HG02943 (cell line): Measurements from ENCODE around the gene CYLC2.

Source experiments
- ATAC-seq: cut with Tn5 transposase; IDR thresholded peaks from one replicate; pipeline ENCODE4 v1.9.1; 2021; ENCODE audit warnings: mild to moderate bottlenecking, low read depth, moderate library complexity; ENCODE audit not compliant: unreplicated experiment

CYLC2 gene

GRCh38 chr9:102995033-102995432, at the start of gene CYLC2:
Gene CYLC2, plus strand, starts transcription at chr9:102995333. Its CDS starts 48 bp downstream, at chr9:102995381.
- ATAC-seq, result no peak

- no peak for ATAC-seq
Measured at GRCh38 chr9:102950346-102950745, 44.8 kb upstream of the CYLC2 start.

GRCh38 chr9:102966999-102967398, 28.1 kb upstream of the CYLC2 start:
- ATAC-seq, result no peak

GRCh38 chr9:102967979-102968378, 27.2 kb upstream of the CYLC2 start:
- no peak for ATAC-seq

GRCh38 chr9:102972780-102973179, 22.4 kb upstream of the CYLC2 start:
- ATAC-seq, result no peak

GRCh38 chr9:102974530-102974929, 20.6 kb upstream of the CYLC2 start:
- no peak for ATAC-seq

GRCh38 chr9:102975251-102975650, 19.9 kb upstream of the CYLC2 start:
- no peak for ATAC-seq

- ATAC-seq, result no peak
Measured at GRCh38 chr9:102985162-102985895, 9.8 kb upstream of the CYLC2 start.

GRCh38 chr9:102986425-102986824, 8.7 kb upstream of the CYLC2 start:
- no peak for ATAC-seq

- ATAC-seq, result no peak
Measured at GRCh38 chr9:103003689-103004088, 8.6 kb downstream of the CYLC2 start.

GRCh38 chr9:103014242-103014641, 19.1 kb downstream of the CYLC2 start:
- ATAC-seq, result no peak

GRCh38 chr9:103025796-103026195, 30.7 kb downstream of the CYLC2 start:
- ATAC-seq, result no peak

GRCh38 chr9:103037508-103038477, 42.7 kb downstream of the CYLC2 start:
- no peak for ATAC-seq

- no peak for ATAC-seq
Measured at GRCh38 chr9:103041961-103042360, 46.8 kb downstream of the CYLC2 start.
